HG02970 (cell line): ENCODE measurements around the gene CPNE6.
"Not testable (repeated sequence)": the region's sequence is repeated elsewhere in the genome, so short reads cannot be mapped to it uniquely, and the experiment has no call there.

Experiments
- ATAC-seq: cut with Tn5 transposase; IDR thresholded peaks from one replicate; pipeline ENCODE4 v1.9.1; 2021; ENCODE audit warnings: mild to moderate bottlenecking, moderate library complexity, moderate number of reproducible peaks; ENCODE audit not compliant: unreplicated experiment, low FRiP score

The CPNE6 gene

DNA sequence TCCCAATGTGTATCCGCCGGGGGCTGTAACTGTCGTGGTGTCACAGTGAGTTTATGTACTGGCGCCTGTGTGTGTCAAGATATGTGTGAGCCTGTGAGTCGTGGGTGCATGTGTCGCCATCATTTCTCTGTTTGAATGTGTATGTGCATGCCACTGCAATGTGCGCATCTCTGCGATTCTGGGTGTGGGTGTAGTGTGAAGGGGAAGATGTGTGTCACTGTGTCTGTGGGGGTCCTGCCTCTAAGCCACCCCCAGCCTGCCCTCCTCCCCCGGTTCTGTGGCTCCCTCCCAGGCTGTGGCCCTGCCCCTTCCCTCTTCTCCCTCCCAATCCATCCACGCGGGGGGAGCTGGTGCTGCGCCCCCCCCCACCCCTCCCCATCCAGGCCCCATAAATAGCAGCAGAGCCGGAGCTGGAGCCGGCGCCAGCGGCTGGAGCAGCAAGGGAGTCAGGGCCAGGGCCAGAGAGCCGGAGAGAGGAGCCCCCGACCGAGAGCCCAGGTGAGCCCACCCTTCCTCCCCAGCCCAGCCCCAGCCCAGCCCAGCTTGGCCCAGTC lies at the start of gene CPNE6:
Gene CPNE6 (plus strand): TSS at position 419 of the 554 bp plus-strand sequence. CDS start 1,375 bp downstream, outside the sequence.
- ATAC-seq = no peak

- ATAC-seq = not testable (repeated sequence)
Measured at GRCh38 chr14:24024939-24025418, 46.4 kb upstream of the CPNE6 start.

- not testable (repeated sequence) for ATAC-seq
Measured at GRCh38 chr14:24029687-24030086, 41.7 kb upstream of the CPNE6 start.

- ATAC-seq = not testable (repeated sequence)
Measured at GRCh38 chr14:24031331-24031730, 40.0 kb upstream of the CPNE6 start.

- no peak for ATAC-seq
Measured at GRCh38 chr14:24032727-24033418, 38.5 kb upstream of the CPNE6 start.

GRCh38 chr14:24035769-24036168 lies 35.6 kb upstream of the CPNE6 start:
- not testable (repeated sequence) for ATAC-seq

- ATAC-seq = no peak
Measured at GRCh38 chr14:24036169-24036962, 35.0 kb upstream of the CPNE6 start.

GRCh38 chr14:24036963-24037657 lies 34.3 kb upstream of the CPNE6 start:
- not testable (repeated sequence) for ATAC-seq

DNA sequence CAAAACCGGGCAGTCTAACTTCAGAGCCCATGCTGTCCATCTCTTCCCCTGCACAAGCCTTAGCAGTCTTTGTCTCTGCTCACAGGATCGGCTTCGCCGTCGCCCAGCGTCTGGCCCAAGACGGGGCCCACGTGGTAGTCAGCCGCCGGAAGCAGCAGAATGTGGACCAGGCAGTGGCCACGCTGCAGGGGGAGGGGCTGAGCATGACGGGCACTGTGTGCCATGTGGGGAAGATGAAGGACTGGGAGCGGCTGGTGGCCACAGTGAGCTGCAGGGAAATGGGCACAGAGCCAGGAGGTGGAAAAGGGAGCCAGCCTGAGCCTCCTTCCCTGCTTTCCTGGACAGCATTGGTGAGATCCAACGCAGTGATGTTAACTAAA lies 33.7 kb upstream of the CPNE6 start:
- no peak for ATAC-seq

GRCh38 chr14:24038686-24039085 lies 32.7 kb upstream of the CPNE6 start:
- no peak for ATAC-seq

DNA sequence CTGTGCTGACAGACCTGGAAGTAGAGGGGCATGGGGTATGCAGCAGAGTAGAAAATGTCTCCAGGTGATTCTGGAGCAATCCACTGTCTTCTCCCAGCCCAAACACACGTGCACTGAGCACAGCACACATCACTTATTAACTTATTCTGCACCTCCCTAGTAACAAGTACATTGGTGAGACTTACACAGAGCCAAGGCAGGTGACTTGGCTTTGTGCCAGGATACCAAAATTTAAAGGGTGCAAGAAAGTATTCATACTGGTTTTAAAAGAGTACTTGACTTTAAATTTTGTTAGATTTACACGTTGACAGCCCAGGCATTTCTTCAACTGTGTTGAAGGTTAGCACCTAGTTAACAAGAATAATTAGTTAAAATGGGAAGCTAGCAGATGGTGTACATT lies 30.7 kb upstream of the CPNE6 start:
- ATAC-seq = no peak

DNA sequence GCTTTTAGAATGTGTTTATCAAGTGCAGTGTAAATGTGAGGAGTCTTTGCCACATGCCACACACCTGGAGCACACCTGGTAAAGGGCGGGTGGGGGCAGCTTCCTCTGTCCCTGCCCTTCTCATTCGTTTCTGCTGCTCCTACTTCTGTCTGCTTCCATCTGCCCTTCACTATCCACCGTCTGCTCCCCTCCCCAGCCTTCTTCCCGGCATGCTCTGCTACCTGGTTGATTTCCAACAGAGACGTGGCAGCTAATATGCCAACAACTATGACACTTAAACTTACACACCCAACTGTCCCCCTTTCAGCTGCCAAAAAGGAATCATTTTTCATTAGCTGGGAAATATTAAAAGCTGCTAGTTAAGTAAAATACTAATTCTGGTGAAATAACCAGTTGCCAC lies 28.6 kb upstream of the CPNE6 start:
- no peak for ATAC-seq

- ATAC-seq = not testable (repeated sequence)
Measured at GRCh38 chr14:24049002-24049401, 22.4 kb upstream of the CPNE6 start.

DNA sequence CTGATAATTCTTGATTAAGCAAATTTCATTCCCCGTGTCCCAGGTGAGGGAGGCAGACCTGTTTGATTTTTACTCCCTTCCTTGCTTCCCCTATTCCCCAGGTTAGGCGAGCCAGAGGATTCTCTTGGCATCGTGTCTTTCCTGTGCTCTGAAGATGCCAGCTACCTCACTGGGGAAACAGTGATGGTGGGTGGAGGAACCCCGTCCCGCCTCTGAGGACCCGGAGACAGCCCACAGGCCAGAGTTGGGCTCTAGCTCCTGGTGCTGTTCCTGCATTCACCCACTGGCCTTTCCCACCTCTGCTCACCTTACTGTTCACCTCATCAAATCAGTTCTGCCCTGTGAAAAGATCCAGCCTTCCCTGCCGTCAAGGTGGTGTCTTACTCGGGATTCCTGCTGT lies 20.6 kb upstream of the CPNE6 start:
- not testable (repeated sequence) for ATAC-seq

- peak; percentile 9 for ATAC-seq
Measured at GRCh38 chr14:24051176-24051788, 20.1 kb upstream of the CPNE6 start.

GRCh38 chr14:24051789-24052655 lies 19.3 kb upstream of the CPNE6 start, which contains the start of gene CARMIL3:
Gene CARMIL3, plus strand, starts transcription at chr14:24052009. Its CDS starts 145 bp downstream, at chr14:24052154.
- ATAC-seq = peak; percentile 60

DNA sequence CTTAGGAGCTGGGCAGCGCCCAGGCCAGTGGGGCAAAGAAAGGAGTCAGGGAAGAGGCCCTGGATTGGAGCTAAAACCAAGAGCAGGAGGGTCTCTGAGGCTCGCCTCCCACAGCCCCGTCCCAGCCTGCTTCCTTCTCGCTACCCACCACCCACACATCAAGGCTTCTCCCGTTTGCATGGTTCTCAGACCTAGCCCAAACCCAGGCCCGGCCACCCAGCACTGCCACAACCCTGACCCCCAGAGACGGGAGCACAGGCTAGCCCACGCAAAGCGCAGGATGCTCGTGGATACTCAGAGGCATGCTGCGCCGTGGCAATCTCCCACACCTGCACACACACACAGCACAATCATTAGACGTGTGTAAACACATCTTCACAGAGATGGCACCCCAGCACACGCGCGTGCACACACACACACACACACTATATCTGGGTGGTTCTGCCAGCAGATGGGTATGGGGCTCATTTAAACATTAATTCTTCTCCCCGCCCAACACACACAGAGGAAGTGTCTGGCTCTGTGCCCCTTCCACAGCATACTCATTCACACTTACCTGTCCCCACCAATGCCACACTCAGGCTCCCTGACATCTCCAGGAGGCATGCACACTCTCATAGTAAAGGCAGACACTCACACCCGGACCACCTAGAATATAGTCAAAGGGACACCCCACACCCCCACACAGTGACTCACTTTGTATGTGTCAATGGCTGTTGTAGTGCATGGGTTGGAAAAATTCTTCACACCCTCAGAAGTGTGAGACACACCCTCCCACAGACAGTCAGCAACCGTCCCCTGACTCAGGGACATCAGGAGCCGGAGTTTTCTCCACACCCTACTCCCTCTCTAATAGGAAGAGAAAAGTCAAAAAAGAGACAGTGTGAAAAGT lies 18.5 kb upstream of the CPNE6 start:
- no peak for ATAC-seq
